HG03571 (cell line): ENCODE results near the gene PTCH1.

Source experiments
- ATAC-seq: cut with Tn5 transposase; IDR thresholded peaks from one replicate; pipeline ENCODE4 v1.9.1; 2021; ENCODE audit not compliant: unreplicated experiment

The PTCH1 gene

GRCh38 chr9:95468791-95469190 is 48.0 kb downstream of the PTCH1 start:
- no peak for ATAC-seq

DNA sequence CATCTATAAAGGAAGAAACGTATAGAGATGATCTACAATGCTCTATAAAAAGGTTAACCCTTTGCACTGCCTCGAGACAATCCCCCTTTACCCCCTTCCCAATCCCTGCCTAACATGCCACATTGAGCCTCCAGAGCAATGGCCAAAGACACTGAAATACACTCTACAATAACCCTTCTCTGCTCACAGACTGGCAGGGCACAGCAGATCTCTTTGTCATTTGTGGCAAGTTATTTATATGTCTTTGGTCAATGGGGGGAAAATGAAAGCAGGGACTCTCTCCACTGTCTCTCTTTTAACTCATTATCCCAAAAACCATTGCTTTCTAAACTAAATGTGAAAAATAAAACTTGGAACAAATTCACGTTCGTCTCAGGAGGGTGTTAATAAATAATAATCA is 51.7 kb downstream of the PTCH1 start:
- ATAC-seq, result no peak

GRCh38 chr9:95463148-95464060 is 53.4 kb downstream of the PTCH1 start:
- no peak for ATAC-seq

DNA sequence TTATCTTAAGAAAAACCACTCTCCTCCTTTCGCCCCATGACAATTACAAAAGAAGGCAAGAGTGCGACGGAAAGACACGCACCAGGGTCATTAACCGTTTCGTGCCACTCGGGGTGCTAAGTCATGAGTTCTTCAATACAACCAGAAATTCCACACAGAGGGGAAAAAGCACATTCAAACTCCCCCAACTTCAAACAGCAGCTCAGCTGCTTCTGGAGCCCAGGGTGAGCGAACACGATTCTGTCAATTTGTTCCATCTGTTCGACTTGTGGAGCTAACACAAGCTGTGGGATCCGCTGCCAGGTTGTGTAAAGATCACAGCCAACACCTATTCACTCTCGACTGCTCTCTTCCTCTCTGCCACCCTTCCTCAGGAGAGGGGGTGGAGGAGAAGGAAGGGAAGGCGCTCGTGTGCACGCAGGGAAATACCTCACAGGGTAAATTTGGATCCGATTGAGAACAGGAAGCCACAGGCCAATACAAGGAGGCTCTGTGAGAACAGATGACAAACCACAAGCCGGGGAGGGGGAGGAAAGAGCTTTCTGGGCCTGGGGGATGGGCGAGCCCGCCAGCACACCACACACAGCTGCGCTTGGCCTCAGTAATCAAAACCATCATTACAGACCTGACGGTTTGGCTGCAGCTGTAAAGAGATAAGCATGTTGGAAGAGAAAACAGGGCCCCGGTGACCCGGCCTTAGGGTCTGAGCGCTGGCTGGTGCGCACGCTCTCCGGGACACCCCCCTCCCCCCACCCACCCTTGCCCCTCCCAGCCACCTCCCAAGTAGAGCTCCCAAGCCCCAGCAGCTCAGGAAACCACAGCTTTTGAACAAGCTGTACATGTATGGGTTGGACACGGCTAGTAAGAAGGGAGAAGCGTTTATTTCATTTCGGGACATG is 54.3 kb downstream of the PTCH1 start:
- ATAC-seq, result peak; percentile 90

DNA sequence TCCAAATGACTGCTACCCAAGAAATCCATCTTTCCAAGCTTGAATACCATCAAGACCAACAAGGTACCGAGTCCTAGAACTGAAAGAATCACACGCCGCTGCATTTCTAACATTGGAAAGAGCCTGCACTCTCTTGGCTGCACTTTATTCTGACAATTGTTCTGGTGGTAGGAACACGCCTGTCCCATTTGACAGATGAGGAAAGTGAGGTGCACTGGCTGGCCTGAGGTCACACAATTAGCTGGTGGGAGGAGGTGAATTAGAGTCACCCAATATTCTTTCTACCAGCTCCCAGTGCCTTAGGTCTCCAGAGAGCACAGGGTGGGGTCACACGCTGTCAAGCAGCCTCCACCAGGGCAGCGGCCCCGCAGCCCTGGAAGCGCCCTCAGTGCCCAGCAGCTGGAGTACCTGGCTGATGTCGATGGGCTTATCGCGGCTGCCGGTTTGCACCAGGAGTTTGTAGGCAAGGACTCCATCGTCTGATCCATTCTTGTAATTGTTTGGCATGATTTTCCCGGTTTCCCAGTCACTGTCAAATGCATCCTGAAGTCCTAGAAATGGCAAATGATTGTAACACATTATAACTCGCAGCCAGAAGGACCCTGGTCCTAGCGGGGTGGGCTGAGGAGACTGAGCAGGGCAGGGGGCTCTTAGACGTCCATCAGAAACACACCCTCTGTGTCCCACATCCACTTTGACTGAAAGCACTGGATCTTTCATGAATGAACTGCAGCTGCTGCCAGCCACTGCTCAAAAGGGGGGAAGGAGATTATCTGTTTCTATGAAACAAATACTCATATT is 55.1 kb downstream of the PTCH1 start:
- no peak for ATAC-seq

GRCh38 chr9:95460518-95461164 is 56.1 kb downstream of the PTCH1 start:
- no peak for ATAC-seq

DNA sequence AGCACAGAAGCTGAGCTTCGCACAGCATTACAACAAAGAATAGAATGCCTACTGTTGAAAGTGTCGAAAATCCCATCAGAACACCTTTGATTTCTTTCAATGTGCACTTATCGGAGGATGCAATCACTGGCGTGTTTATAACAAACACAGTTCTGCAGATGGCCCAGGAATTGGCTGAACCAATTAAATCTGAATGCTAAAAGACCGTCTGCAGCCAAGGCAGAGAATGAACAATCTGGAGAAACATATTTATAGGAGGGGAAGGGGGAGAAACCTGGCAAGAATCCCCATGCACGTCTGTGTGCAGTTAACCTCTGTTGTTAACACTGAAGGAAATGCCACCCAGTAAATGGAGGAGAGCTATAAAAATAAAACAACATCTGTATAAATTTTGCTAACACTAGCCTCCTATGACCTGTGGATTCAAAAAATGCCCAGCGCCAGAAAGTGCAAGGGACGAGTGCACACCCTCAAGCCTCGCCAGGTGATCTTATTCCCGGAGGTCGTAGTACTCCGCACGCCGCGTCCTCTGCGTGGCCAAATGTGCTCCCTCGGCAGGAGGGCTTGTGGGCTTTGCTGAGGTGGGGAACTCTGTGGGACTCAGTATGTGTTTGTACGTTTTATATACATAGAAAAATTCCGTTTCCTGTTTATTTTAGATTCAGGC is 56.8 kb downstream of the PTCH1 start:
- no peak for ATAC-seq

DNA sequence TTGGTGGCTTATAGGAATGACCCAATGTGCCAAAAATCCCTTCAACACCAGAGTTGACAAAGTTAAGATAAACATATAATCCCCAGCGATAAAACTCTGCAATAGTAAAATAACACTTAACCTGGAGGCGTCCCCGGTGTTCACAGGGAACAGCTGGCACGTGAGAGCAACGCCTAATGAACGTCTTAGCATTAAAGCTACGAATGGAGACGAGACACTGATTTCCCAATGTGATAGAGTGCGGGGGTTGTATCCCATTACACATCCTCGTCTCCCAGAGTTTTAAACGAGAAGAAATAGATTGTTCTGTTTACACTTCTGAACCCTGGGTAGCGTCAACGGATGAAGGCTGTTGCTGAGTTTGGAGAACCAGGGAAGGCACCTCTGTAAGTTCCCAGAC is 57.6 kb downstream of the PTCH1 start:
- ATAC-seq, result no peak

- no peak for ATAC-seq
These were observed 58.1 kb downstream of the PTCH1 start for GRCh38 chr9:95458666-95459065.

DNA sequence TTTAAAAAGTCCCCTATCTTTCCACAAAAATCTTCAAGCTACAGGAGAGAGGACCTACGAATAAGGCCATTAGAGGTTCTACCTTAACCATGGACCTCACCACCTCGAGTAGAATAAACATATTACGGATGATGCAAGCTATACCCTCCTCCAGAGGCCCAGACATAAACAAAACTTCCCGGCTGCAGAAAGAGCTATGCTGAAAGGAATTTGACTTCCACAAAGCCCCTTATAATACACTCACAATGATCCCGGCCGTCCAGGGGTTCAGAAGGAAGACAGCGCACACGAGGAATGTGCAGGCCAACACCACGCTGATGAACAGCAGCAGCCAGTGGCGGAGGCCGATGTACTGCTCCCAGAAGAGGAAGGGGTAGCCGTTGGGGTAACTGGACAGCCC is 59.0 kb downstream of the PTCH1 start:
- no peak for ATAC-seq

- ATAC-seq, result no peak
These were observed 61.1 kb downstream of the PTCH1 start for GRCh38 chr9:95455714-95456113.

- ATAC-seq, result no peak
These were observed 64.6 kb downstream of the PTCH1 start for GRCh38 chr9:95452176-95452575.

DNA sequence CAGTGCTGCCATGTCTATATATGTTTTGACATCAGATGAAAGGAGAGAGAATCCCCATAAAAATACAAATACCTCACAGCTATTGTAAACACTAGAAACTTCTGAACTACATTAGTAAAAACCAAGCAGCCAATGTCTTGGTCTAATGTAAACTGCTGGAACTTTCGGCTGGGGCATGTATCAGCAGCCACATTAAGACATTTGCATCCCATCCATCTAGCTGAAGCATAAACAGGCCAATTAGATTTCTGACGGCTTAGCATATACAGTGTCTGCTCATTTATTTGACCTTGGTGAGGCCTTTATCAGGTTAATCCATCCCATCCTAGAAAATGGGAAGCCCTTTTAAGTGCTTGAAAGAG is 65.7 kb downstream of the PTCH1 start:
- ATAC-seq, result no peak

DNA sequence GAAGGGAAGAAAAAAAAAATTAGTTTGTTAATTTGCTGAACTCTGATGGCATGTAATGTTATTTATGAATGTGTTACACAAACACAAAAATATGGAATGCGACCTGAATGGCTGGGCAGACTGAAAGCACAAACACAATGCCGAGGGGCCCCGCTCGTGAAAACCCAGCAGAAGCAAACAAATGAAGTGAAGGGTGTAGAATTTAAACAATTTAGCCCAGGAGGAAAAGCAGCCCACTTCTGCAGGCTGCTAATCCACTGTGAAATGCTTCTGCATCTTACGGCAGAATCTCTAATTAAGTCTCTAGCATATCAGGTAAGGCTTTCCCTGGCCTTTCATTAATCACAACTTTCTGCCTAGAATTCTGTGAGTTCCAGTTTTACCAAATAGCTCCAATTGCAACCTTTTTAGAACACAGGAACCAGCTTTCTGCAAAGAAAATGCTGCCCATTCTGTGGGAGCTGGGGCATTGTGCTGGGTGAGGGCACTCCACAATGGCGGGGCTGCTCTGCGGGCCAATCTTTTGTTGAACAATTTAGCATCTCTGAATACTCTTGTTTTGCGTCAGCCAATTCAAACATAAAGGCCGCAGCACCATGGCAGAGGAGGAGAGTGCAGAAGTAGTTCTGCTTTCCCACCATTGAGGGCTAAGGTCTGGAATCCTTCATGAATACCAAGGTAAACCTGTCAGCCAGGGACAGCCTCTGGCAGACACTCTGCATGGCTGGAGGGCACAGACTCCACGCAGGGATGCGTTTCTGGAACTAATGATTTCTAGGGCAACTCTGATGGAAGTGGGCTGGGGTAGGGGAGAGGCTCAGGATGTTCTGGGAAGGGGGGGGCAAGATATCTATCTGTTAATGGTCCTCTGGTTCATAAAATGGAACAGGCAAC is 66.4 kb downstream of the PTCH1 start:
- ATAC-seq, result no peak

GRCh38 chr9:95449016-95449415 is 67.8 kb downstream of the PTCH1 start:
- no peak for ATAC-seq

GRCh38 chr9:95447660-95448420 is 68.9 kb downstream of the PTCH1 start:
- ATAC-seq, result no peak

DNA sequence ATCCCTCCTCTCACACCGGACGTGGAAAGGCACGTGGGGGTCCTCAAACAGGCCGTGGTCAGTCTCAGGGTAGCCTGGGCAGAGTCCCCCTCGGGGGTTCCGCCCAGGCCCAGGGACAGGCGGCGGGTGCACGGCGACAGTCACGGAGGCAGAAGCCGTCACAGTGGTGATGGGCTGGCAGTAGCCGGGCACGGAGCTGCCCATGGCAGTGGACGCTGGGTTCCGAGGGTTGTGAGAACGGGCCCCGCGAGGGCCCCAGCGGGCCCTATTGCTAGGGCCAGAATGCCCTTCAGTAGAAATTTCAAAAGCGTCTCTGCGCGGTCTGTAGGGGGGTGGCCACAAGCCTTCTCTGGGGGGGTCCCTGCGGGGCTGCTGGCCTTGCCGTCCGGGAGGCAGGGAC is 69.8 kb downstream of the PTCH1 start:
- no peak for ATAC-seq

DNA sequence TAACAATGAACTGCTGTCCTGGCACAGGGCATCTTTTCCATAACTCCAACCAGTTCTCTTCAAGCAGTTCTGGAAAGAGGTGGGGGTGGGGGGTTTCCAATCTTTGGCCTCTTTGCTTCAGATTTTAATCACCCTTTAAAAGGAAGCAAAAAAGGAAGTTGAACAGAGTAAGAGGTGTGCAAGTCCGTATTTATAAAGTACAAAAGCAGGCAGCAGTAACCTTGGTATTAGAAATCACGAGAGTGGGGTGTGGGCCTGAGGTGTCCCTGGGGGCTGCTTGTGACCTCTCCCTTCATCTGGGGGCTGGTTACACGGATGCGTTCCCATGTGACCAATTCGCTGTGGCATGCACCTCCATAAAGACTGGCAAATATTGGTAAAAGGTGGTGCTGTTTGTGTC is 70.5 kb downstream of the PTCH1 start:
- no peak for ATAC-seq
